NCI-H1092 treated with DMSO at 0.1 percent for 48 hours (cell line): ENCODE results near the gene CHRD.

ENCODE experiments used
- DNase-seq: peaks from one replicate; lab custom pipeline; 2025; lab: John Stamatoyannopoulos, UW

CHRD gene

GRCh38 chr3:184360929-184361531, 18.8 kb upstream of the CHRD start:
- no peak for DNase-seq

GRCh38 chr3:184361532-184361931, 18.3 kb upstream of the CHRD start, which contains the start of the genes CLCN2 and POLR2H:
Gene CLCN2 (minus strand): TSS chr3:184361605. CDS start chr3:184361479, 126 bp downstream.
Gene POLR2H (plus strand): TSS chr3:184361710. CDS start chr3:184363493, 1,783 bp downstream.
- peak; percentile 18 for DNase-seq

GRCh38 chr3:184361932-184362667, 17.8 kb upstream of the CHRD start:
- no peak for DNase-seq

- peak; percentile 97 for DNase-seq
Observed at GRCh38 chr3:184362668-184363546, 16.9 kb upstream of the CHRD start.

- DNase-seq = no peak
Observed at GRCh38 chr3:184366619-184367289, 13.1 kb upstream of the CHRD start.

GRCh38 chr3:184368116-184368515, 11.7 kb upstream of the CHRD start:
- DNase-seq = no peak

GRCh38 chr3:184368586-184369183, 11.2 kb upstream of the CHRD start:
- no peak for DNase-seq

- DNase-seq = peak; percentile 92
Observed at GRCh38 chr3:184371570-184372018, 8.3 kb upstream of the CHRD start.

GRCh38 chr3:184372296-184372821, 7.5 kb upstream of the CHRD start:
- DNase-seq = no peak

- DNase-seq = no peak
Observed at GRCh38 chr3:184372911-184373310, 6.9 kb upstream of the CHRD start.

GRCh38 chr3:184373422-184373821, 6.4 kb upstream of the CHRD start:
- no peak for DNase-seq

GRCh38 chr3:184375747-184376461, 4.0 kb upstream of the CHRD start:
- no peak for DNase-seq

GRCh38 chr3:184377374-184377773, 2.5 kb upstream of the CHRD start:
- DNase-seq = no peak

- DNase-seq = no peak
Observed at GRCh38 chr3:184377882-184378445, 1.9 kb upstream of the CHRD start, which contains the start of gene THPO. Gene THPO (minus strand): TSS chr3:184378207. CDS start chr3:184376259, 1,948 bp downstream.

- no peak for DNase-seq
Observed at GRCh38 chr3:184378651-184379357, 1.1 kb upstream of the CHRD start.

- no peak for DNase-seq
Observed at GRCh38 chr3:184380185-184380626, 352 bp downstream of the CHRD start.

- DNase-seq = no peak
Observed at GRCh38 chr3:184380627-184381260, 890 bp downstream of the CHRD start.

- DNase-seq = no peak
Observed at GRCh38 chr3:184381261-184382224, 1.7 kb downstream of the CHRD start.
